ENCODE data around the gene PRDM8.
"Not testable (repeated sequence)": the region's sequence is repeated elsewhere in the genome, so short reads cannot be mapped to it uniquely, and the experiment has no call there.

The PRDM8 gene

DNA sequence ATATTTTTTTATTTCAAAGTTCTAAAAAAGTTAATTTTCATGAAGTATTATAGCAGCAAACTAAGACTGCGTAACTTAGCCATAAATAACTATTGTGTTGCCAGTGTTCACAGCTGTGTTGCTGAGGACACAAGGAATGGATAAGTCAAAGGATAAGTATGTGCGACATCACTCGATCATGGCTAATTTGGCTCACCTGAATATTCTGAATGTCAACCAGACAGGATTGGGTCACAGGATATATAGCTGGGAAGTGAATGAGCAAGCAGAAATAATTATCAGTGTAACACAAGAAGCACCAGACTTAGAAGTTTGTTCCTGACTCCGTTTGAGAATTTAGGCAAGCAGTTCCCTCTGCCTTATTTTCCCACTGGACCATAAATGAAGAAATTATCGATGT, 33.9 kb downstream of the PRDM8 start:
- no peak for DNase-seq

DNA sequence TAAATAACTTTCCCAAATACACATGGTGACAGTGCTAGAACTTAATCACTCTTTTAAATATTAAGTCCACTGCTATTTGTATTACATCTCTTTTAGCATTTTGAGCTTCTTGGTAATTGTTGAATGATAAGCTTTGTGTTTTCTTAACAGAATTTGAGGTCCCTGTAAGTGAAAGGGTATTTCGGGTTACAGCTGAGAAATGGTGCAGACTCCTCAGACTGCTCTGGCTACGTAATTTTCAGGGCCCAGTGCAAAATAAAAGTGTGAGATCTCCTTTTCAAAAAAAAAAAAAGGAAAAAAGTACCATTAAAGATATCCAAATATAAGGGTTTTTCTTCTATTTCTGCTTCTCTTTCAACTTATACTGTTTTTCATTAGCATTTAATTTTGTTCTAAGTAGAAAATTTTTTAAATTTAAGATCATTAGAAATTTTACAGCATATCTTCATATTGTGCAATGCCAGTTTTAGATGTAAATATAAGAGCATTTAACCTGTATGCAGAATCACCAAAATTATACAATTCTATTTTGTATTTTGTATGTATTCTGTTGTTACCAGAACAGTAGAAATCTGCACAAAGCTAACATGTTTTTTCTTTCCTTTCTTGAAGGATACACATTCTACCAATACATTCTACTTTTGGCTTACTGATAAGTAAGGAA, 35.5 kb downstream of the PRDM8 start:
- no peak for DNase-seq

DNA sequence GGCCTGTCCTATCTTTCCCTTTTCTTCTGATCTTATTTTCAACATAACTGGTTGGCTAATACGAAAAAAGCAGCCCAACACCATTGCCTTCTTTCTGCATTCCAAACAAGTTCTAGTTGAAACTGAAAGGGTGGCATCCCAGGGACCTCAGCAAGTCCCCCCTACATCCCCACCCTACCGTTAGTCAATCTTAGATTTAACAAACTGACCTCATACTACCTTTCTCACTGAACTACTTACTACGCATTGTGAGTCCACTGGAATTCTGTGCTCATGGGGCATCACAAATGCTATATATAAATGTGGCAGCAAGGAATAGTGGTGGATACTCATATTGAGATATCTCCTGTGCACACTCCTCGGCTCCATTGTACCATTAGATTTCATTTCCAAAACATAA, 36.1 kb downstream of the PRDM8 start:
- DNase-seq = no peak

DNA sequence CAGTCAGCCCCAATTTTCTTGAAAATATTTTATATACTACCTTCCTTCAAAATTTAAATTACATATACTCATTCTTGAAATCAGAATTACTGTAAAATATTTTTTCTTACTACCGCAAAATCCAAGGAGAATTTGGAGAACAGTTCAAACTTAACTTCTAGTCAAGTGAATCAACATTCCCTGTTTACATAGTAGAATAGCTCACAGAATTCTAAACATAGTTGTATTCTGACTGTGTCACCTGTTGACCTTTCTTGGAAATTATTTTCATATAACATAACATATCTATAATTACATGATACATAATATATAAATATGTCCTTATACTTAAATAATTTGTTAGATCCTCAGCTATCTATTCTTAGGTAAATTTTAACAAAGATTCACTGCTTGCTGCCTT, 38.1 kb downstream of the PRDM8 start:
- DNase-seq = no peak

DNA sequence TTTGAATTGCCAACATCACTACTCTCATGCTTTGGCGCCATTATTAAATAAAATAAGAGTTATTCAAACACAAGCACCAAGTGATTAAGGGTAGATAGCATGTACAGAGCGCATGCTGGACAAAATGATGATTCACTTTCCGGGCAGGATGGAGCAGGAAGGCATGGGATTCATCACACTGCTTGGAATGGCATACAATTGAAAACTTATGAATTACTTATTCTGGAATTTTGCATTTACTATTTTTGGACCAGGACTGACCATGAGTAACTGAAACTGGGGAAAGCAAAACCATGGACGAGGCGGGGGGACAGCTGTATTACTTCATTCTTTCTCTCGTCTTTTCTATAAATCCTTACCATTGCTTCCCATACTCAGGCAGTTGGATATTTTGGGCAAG, 40.7 kb downstream of the PRDM8 start:
- DNase-seq = no peak

DNA sequence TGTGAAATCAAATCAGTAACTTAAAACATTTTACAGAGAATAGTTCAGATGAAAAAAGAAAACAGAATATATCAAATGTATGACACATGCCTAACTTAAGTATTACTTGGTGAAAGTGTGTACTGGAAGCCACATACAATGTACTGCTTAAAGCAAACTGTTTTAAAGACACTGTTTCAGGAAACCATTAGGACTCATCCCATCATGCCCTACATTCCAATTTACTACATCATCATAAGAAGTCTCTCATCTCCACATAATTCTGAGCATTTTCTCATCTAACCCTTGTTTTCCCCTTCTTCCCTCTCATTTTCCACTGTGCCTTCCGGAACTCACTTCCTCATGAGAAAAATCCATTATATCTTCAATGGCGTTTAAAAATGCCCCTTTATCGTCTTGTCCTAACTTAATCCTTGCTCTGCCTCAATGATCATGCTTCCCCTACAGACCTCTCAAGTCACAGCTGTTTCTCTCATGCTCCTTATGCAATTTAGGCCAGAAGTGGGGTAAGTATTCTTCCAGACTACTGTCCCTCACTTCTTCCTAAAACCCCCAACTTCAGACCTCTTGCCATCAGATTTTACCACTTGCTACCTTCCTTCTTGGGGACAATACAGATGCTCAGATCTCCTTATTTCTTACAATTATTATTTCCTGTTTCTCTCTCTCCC, 42.3 kb downstream of the PRDM8 start:
- DNase-seq = no peak

DNA sequence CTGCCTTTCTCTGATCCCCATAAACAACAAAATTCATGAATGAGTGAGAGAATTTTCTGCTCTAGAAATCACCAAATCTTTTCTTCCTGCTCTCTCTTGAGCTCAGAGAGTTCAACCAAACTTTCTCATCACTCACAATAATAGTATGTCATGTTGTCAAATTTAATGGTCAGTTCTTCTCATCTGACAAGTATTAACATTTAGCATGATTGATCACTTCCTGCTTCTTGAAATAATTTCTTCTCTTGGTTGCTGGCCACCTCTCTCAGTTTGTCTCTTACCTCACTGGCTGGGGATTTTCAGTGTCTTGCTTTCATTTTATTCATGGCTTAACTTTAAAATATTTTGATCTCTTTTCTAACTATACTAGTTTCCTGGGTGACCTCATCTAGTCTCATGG, 43.7 kb downstream of the PRDM8 start:
- no peak for DNase-seq

DNA sequence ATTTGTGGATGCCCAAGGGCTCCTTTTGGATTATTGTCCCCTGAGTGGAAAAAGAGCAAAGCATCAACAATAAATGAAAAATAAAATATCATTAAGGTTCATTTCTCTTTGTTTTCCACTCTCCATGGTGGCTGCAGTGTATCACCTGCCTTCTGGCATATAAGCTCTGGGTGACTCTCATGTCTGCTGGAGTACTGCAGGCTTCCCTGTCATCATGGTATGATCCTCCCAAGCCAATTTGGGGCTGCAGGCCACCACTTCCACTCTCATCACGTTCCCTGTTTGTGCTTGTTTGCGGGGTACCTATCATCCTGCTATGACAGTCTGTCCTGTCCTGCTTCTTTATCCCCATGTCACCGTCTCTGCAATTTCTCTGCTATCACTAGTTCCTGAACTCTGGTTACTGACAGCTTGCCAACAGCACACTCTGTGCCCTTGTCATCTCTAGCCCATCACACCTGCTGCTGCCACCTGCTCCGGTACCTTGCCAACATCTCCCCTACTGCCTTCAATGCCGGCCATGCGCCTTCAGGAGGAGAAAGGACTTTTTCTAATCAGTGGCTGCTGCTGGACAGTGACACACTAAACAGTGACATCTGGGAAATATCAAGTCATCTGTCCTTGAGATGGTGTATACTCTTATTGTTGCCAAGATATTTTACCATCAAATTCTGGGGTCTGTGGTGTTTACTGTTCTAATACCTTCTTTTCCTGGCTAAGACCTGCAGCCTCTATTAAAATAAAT, 46.1 kb downstream of the PRDM8 start:
- DNase-seq = peak; percentile 17

DNA sequence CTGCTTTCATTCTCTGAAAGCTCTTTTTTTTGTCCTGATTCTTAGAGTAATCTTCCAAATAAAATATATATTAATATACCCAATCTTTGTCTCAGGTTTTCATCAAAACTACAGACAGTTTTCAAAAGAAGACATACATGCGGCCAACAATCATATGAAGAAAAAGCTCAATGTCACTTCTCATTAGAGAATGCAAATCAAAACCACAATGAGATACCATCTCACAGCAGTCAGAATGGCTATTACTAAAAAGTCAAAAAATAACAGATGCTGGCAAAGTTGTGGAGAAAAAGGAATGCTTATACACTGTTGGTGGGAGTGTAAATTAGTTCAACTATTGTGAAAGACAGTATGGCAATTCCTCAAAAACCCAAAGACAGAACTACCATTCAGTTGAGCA, 50.2 kb downstream of the PRDM8 start:
- DNase-seq = not testable (repeated sequence)

DNA sequence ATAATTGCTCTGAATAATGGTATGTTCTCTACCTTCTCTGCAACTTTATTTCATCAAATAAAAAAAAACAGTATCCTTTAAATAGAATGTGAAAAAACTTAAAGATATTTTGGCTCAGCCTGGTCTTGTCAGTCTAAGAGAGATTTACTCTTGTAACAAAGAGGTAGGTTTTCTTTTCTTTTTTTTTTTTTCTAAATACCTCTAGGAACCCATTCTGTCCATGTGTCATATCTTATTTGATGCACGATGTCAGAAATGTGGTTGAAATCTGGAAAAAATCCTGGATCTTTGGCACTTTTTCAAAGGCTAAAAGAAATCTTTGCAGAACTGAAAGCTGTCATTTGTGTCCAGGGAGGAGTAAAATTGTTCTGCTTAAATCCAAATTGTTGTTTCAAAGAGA, 51.8 kb downstream of the PRDM8 start:
- DNase-seq = no peak

DNA sequence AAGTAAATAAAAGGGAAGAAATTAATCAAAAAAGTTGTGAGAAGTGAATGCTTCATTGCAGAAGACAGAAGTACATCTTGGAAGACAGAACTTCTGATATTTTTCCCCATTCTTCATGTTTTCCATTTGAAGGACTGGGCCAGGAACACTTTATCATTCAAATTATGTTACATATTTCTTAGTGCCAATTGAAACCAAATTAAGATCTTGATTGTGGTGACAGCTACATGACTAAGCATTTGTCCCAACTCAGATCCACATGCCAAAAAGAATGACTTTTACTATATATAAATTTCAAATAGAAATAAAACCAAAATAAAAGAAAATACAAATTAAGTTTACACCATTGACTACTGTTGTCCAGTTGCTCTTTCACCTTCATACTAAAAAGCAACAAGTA, 55.1 kb downstream of the PRDM8 start:
- DNase-seq = no peak

DNA sequence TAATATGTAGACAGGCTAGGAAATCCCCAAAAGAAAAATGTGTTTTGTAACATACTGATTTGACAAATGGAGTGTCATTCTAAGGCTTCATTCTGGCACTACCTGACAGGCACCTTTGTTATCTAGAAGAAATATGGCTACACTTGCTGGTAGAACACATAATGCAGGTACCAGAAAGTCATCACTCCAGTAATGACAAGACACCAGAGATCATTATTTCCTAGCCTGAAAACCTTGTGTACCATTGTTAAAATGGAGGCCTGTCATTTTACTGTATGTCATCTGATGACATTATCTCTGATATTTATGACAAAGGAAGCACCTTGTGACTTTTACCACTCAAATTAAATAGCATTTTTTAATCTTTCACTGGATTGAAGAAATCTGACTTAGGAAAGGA, 55.6 kb downstream of the PRDM8 start:
- DNase-seq = no peak

DNA sequence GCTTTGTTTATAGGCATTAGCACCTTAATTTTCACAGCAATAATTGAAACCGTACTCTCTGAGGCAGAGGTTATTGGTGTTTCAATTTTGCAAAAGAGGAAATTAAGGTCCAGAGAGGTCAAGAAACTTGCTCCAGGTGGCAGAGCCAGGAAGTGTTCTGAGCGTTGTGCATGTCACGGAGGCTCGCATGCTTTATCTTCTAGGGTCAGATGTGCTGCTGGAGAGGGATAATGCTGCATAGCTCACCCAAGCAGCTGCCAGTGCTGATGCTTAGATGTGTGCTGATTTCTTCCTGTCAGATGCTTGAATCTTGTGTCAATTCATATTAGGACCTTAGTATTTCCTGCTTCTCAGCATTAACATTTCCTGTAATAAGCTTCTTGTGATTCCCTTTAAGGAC, 56.2 kb downstream of the PRDM8 start:
- DNase-seq = no peak
